Skin of body (tissue), 2 donors: Measurements from ENCODE around the gene CCDC83. TPM values are rescaled to one million over a fixed set of nuclear protein-coding genes. Genes with fewer than 3 reads are reported as not detected.
"Not testable (repeated sequence)": the region's sequence is repeated elsewhere in the genome, so short reads cannot be mapped to it uniquely, and the experiment has no call there.

Experiments used
- DNase-seq: peaks from one replicate; lab custom pipeline; 2025; lab: John Stamatoyannopoulos, UW
- total RNA-seq: library from RNA; depleted of rRNA; stranded (reverse); fragments of >200 nt; gene quantifications from one replicate; pipeline ENCODE4 v1.2.3, GENCODE V29; 2014

Gene CCDC83
- total RNA-seq, 1 donor from 2014 or later: not detected

GRCh38 chr11:85939099-85940015, 84.2 kb downstream of the CCDC83 start:
- no peak for DNase-seq

DNA sequence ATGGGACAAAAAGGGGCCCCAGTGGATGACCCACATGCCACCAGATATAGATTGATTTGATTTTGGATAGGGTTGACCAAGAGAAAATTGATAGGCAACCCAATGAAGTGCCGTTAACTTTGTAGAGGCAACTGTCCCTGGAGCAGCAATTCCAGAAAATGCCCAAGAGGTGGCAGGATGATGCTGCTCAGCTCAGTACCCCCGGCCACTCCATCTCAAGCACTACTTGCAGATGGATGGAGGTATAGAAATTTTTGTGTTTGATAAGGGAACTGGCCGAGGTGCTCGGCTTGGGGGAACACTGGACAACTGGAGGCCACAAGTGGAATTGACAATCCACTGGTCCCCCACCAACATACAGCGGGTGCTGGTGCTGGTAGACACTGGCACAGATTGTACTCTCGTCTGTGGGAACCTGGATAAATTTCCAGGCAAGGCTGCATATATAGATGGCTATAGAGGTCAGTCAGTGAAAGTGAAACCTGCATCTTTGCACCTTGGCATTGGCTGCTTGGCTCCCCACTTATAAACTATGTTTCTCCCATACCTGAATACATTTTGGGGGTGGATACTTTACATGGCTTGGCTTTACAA, 86.3 kb downstream of the CCDC83 start:
- no peak for DNase-seq

DNA sequence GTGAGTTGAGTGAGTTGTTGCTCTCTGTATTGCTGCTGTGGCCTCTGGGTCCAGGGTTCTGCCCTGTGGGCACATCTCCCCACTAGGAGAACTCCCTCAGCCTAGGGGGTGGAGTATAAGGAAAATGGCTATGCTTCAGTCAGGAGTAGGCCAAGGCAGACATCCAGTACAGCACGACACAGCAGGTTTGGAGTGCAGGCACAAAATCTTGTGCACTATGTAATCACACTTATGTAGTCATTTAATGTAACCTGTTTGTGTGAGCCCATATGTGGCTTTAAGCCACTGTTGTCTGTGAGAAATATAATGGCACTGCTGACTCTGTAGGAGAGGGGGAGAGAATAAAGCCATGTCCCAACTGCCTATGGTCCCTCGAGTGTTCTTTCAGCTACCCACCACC, 90.1 kb downstream of the CCDC83 start:
- DNase-seq: no peak

- DNase-seq: no peak
Observed at GRCh38 chr11:85945788-85946187, 90.6 kb downstream of the CCDC83 start.

DNA sequence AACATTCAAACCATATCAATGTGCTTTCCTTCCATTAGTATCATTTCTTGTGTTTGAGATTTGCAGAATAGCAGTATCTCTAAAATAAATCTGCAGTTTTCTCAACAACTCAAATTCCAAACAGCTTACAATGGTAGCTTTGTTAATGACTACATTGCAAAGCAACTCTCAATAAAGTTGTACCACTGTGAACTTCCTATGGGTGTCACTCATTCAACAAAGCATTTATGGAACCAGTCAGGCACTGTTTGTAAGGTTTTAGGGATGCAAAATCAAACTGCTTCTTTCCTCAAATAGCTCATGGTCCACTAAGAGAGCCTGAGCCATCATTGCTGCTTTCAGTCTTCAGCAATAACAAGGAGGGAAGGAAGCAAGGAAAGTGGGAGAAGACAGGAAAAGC, 91.0 kb downstream of the CCDC83 start:
- DNase-seq: peak; percentile 16

DNA sequence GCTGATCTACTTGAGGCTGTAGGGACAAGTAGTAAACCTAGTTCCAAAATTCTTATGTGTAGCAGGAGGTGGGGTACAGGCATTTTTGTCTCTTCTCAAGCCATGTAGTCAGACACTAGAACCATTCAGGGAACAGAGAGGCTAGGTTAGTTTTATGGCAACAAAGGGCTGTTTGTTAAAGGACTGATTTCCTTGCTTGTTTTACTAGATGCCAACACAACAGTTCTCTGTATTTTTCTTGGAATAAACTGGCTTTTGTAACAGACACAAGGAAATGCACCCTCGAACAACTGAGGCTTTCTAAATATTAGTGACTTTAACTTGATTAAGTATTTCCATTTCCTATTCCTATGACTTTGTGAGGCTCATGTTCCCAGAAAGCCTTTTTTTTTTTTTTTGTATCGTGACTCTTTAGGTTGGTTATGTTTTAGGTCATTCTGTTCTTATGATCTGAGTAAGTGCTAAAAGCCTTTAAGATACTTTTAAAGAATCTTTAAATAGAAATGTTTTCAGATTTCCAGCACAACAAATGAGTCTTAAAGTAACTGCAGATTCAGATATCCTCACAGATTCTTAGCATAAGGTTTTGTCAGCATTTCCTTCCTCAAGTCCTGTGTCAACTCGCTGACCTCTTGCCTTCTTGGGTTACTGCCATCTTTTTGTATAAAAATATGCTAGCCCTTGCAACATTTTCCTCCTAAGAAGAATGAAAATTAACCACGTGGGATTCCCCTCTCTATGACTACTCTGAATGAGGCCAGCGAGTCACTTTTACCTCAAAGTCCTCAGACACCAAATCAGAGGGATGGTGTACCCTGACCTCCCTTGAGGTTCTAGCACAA, 92.5 kb downstream of the CCDC83 start:
- DNase-seq: peak; percentile 39

DNA sequence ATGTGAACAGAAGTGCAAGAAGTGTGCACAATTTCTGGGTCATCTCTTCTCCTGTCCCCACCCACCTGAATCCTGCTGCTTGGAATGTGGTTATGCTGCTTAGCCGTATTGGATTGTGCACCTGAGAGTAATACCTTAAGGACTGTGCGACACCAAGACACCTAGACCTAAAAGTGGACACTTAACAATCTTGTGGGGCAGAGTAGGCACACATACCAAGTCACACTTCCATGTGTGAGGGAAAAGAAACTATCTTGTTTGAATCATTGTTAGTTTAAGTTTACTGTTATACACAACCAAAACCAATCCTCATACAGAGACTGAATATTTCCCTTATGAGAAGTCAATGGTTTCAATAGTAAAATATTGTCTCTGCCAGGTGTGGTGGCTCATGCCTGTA, 93.7 kb downstream of the CCDC83 start:
- no peak for DNase-seq

DNA sequence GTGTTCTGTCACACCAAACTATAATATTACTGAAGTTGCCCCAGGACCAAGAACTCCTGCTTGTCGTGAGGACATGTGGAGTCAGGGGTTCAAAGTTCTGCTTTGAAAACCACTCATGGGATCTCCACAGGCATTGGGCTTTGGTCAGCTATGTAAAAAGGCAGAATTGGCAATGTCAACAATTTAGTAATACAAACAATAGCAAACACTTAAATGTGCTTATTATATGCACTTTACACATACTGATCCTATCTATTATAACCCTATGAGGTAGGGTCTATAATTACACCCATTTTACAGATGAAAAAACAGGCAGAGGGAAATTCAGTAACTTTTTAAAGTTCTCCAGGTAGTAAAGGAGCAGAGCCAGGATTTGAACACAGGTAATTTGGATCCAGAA, 94.6 kb downstream of the CCDC83 start:
- DNase-seq: no peak

DNA sequence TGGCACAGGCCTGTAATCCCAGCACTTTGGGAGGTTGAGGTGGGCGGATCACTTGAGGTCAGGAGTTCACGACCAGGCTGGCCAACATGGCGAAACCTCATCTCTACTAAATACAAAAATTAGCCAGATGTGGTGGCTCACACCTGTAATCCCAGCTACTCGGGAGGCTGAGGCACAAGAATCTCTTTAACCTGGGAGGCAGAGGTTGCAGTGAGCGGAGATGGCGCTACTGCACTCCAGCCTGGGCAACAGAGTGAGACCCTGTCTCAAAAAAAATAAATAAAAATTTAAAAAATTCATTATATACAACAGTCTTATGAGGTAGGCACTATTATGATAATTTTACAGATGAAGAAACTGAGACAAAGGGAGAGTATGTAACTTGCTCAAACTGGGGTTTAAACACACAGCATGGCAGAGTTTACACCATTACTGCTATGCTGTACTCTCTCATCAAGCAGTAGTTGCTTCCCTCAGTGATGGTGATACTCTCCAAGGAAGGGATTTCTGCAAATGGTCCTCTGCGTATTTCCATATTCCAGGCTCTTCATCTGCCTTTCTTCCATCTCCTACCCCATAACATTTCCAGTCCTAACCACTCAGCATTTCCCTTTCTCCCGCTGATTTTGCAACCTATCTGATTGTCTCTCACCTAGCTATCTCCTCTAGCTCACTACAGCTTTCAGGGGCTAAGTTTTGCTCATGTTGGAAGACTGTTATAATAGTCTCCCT, 95.3 kb downstream of the CCDC83 start:
- DNase-seq: no peak

DNA sequence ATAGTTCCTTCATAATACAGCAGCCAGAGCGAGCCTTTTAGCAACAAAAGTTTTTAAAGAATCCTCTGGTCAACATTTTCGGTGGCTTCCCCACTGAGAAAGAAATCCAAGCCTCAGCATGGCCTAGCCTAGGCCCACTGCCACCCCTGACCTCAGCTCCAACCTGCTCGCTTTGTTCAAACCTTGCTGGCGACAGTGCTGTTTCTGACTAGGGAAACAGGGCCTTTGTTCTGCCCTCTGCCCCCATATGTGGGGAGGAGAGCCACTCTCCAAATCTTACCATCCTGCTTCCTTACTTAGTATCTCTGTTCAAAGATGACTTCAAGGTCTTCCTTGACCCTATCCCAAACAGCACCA, 95.8 kb downstream of the CCDC83 start:
- no peak for DNase-seq

DNA sequence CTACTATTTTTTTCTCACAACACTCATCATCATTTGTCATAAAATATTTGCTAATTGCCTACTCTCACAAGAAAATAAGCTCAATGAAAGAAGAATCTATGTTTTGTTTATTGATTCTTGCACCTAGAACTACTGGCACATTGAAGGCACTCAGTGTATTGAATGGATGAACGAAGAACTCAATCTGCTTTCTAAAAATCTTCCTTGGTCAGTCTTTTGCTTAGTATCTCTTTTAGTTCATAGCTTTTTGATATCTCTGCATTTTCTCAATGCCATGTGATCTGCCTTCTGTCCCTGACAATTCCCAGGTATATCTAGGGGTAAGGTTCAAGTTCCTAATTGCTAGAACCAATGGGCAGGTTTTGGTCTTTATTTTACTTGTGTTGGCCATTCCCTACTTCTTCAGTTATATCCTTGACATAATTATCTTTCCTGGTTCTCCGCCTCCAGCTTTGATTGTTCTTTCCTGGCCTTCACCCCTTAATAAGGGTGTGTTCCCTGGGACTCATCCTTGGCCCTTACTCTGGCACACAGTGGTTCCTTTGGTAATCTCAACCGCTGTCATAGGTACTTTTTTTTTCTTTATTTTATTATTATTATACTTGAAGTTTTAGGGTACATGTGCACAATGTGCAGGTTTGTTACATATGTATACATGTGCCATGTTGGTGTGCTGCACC, 96.4 kb downstream of the CCDC83 start:
- DNase-seq: no peak

DNA sequence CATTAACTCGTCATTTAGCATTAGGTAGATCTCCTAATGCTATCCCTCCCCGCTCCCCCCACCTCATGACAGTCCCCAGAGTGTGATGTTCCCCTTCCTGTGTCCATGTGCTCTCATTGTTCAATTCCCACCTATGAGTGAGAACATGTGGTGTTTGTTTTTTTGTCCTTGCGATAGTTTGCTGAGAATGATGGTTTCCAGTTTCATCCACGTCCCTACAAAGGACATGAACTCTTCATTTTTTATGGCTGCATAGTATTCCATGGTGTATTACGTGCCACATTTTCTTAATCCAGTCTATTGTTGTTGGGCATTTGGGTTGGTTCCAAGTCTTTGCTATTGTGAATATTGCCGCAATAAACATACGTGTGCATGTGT, 96.9 kb downstream of the CCDC83 start:
- not testable (repeated sequence) for DNase-seq

GRCh38 chr11:85953491-85954143, 98.4 kb downstream of the CCDC83 start:
- no peak for DNase-seq

- DNase-seq: no peak
Observed at GRCh38 chr11:85955531-85955930, 100.3 kb downstream of the CCDC83 start.

- DNase-seq: no peak
Observed at GRCh38 chr11:85960678-85961077, 105.5 kb downstream of the CCDC83 start.

GRCh38 chr11:85961130-85961529, 105.9 kb downstream of the CCDC83 start:
- no peak for DNase-seq

DNA sequence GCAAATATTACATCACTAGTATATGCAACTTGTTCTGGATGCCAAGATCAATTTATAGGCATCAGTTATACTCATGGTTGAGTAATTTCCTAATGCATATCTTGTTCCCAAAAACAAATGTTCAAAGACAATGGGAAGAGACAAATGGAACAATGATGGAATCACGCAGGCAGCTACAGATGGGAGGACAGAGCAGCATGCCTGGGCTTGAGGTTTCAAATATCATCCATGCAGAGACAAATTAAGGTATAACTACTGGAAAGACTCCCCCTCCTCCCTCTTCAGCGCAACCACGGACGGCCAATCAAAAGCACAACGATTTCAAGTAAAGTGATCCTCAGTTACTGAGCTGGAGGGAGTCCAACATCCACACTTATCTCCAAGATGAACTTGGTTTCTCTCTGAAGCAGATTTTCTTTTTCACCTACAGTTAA, 106.8 kb downstream of the CCDC83 start:
- DNase-seq: peak; percentile 22

- no peak for DNase-seq
Observed at GRCh38 chr11:85965202-85965601, 110.0 kb downstream of the CCDC83 start.

DNA sequence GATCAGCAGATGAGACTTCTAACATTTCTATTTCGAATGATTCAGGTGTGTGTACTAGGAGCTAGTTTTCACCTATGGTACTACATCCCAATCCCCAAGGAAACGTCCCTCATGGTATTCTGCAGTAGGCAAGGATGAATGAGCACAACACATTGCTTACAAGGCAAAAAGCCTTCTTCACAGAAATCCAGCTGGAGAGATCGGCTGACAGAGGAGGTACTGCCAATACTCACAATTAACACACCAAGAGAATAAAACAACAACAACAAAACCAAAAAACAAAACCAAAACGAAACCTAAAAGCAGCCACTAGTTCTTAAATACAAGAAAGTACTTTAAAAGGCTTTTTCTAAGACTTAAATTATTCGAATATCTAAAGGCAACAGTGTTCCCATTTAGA, 112.3 kb downstream of the CCDC83 start:
- DNase-seq: no peak
